HL-60/S4 treated with retinoic acid at 250 ng/mL for 4 days and 3 days (cell line): Measurements from ENCODE around the gene ESX1.
"Not testable (repeated sequence)": the region's sequence is repeated elsewhere in the genome, so short reads cannot be mapped to it uniquely, and the experiment has no call there.

Source experiments
- in situ Hi-C: fragments of 300-500 bp; cut with MboI; formaldehyde crosslinking; loops from 2 replicates; pipeline ENCODE4 v1.7.0; 2022; ENCODE audit warnings: low sequenced_read_pairs

The ESX1 gene

DNA sequence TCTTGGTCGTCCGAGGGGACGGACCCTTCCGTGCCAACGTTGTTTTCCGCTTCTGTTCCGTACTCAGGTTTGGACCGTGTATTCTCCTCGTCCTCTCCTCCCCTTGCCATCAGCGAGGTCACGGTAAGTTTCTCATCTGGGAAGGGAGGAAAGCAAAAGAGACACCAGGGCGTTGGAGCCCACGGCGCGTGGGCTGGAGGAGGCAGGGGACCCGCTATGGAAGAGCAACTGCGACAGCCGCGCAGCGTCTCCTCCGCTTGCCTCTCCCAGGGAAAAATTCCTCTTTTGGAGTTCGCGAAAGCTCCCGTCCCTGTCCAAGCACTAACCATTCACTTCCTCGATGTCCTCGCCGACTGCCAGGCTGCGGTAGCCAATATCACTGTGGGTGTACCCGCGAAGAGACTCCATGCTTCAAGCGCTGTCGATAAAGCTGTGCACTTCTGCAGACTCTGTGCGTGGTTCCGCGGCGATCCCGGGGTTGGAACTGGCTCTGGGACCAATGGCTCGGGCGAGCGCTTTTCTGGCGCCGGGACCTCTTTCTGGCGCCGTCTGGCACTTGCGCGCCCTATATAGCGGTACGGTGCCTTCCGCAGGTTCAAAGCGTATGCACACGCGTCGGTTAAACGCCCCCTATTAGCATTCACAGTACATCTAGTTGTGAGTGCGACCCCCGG lies at the start of gene ESX1:
Gene ESX1 (minus strand): TSS at position 492 of the 674 bp plus-strand sequence. CDS start 84 bp downstream, at position 408.
- in situ Hi-C loops = no loop called here

DNA sequence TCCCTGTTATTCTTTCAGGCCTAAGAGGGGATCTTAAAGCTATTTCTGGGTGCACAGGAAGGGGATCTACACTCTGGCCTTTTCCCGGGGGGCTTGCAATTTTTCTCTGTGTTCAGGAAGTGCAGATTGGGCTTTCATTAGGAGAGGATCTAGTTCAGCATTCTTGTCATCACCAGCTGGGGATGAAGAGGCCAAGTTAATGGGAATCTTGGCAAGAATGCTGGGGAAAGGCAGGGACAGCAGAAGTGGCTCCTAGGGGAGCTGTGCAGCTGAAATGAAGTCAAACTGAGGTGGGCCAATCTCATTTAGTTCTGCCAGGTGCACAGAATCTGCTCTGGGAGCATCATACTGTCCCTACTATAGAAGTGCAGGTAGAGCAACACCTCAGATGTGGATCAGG lies 40.9 kb upstream of the ESX1 start:
- in situ Hi-C loops = no loop called here

DNA sequence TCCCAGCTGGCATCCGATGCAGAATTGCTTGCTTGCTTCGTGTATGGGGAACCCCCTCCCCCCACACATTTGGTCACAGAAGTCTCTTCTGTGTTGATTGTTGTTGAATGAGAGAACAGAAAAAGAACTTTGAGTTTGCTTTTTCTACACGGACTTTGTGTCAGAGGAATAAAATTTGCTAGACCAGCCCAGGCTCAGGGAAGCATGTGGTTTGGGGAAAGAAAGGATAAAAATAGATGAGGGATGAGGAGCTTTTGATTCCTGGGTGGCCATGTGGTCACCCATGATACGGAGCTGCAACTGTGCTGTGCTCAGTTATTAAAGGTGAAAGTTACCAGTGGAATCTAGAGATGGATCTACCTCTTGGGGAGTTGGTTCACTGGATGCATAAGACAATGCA lies 34.2 kb upstream of the ESX1 start:
- in situ Hi-C loops = no loop called here

DNA sequence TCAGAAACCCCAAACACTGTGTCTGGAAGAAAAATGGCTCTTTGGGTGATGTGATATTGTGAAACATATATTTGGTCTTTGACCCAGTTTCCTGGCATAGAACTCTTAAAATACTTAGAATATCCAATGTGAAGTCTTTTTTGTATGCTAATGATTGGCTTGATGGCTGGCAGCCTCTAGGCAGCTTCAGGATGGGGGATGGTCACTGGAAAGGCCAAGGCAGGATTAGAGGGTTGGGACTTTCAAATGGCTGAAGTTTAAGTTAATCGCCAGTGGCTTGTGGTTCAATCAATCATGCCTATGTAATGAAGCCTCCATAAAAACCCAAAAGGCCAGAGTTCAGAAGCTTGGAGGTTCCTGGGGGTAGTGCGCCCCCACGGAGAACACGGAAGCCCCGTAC lies 33.5 kb upstream of the ESX1 start:
- in situ Hi-C loops = no loop called here

DNA sequence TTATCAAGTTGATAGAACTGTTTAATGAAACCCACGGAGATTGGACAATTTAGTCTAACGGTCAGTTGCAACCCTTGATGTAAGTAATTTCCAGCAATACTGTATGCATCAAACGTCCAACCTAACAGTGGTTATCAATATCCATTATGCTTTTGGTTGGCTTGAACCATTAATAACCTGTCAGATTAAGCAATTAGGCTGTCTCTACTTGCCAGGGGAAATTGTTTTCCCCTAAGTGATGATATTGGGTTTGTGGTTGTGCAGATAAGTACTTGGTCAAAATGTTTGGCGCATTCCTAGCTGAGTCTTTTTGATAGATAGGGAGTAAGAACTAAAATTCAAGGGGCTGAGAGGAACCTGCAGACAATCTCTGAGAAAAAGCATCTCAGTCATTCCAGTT lies 30.5 kb upstream of the ESX1 start:
- in situ Hi-C loops = no loop called here

DNA sequence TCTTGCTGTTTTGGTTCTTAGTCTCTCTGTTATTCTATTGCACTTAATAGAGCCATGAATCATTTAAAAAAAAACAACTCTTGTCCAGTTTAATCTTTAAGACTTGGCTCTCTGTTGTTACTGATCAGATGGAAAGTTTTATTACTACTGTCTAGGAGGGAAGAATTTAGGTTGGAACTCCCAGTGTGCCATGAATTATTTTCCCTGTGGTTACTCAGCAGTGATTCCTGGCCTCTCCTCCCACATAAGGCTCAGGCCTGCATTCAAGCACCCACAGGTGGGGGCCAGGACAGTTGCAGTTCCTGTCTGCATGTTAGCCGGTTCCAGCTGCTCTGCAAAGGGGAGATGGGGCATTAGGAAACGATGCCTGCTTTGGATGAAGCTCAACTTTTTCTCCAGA lies 29.8 kb upstream of the ESX1 start:
- in situ Hi-C loops = no loop called here

DNA sequence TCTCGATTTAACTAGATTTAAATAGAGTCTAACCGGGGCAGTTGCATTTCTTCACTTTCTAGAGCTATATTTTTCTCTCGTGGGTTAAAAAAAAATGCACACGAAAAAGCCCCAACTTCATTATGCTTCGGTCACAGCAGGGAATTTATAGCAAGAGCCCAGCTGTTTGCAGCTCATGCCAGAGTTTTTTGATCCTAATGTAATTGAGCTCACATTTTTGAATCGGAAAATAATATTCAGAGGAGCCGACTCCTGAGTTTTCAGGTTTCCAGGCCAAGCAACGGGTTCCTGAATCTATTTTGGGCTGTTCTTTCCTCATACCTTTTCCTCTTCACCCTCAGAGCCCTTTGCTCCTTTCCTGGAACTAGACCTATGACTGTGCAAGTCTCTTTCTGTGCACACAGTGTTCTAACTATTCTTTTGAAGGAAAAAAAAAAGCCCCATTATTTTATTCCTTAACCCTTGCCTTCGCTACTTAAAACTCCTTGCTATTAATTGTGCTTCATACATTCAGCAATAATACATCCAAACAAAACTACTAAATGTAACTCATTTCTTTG lies 27.5 kb upstream of the ESX1 start:
- in situ Hi-C loops = no loop called here

- in situ Hi-C loops = no loop called here
These were observed 26.8 kb upstream of the ESX1 start for GRCh38 chrX:104281564-104281963.

DNA sequence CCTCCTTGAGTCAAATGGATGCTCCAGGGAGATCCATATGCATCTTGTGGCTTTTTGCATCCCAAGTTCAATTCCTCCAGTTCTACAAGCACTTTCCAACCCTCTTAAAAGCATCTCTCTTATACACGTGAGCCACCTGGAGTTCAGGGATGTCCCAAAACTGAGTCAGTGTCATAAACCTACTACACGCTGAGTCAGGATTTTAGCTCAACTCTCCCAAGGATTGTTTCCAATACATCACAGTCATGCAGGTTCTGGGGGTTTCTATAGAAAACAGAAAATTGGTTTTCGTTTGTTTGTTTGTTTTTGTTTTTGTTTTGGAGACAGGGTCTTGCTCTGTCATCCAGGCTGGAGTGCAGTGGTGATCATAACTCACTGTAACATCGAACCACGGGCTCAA lies 25.9 kb upstream of the ESX1 start:
- in situ Hi-C loops = no loop called here

DNA sequence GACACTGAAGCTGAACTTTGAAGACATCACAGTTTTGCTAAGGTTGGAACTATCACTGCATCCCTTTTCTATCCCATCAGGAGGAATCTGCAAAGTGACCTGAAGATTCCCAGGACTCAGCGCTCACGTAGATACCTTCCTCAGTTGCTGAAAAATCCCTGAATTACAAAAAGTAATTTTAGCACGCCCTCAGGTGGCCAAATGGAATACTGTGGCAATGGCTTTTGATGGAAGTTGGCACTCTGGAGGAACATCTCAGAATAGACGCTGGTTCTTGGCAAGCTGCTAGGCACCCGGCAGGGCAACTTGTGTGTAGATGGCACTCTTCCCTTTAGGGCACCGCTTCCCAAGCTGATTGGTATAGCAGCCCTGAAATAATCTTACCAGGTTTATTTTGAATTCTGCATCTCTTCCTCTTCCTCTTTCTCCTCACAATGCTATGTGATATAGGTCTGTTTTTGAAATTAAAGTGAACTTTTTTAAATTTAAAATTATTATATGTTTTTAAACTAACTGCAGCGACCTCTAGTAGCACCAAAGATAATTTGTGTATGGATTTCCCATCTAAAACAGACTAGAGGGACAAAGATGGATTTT lies 16.3 kb upstream of the ESX1 start:
- in situ Hi-C loops = no loop called here

DNA sequence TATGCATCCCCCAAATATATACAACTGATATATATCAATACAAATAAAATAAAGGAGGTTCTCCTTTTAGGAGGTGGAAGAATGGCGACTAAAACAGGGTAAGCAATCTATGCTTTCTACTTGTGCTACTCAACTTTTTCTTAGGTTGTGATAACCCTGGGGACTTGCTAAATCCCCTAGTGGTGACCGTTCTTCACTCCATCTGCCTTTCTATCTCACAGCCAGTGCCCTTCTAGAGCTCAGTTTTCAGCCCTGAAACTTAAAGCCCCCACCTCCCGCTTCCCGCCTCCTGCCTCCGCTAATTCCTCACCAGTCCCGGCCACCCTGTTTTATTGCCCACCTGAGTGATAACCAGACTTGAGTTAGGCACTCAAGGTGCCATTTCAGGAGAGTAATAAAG lies 15.5 kb upstream of the ESX1 start:
- in situ Hi-C loops = no loop called here

DNA sequence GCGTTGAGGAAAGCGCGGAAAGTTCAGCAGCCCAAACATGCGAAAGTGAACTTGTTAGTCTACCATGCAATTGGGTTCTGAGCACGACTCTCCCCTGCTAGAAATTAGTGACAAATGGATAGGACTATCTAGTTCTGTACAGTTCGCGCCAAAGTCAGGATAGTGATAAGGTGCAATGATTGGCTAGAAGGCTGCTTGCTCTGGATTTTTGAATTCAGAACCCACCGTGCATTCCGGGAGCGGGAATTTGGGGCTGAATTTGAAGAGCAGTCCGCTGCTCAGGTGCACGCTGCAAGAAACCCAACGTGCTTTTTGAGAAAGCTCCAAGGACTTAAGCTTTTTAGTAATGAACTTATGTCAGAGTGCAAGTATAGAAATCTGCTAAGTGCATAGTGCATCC lies 732 bp upstream of the ESX1 start:
- in situ Hi-C loops = no loop called here

- in situ Hi-C loops = no loop called here
These were observed 929 bp downstream of the ESX1 start for GRCh38 chrX:104253567-104254441.

GRCh38 chrX:104250470-104250869 lies 4.3 kb downstream of the ESX1 start:
- in situ Hi-C loops = no loop called here

GRCh38 chrX:104230060-104230459 lies 24.7 kb downstream of the ESX1 start:
- in situ Hi-C loops = not testable (repeated sequence)

- in situ Hi-C loops = no loop called here
These were observed 43.5 kb downstream of the ESX1 start for GRCh38 chrX:104211187-104211586.

DNA sequence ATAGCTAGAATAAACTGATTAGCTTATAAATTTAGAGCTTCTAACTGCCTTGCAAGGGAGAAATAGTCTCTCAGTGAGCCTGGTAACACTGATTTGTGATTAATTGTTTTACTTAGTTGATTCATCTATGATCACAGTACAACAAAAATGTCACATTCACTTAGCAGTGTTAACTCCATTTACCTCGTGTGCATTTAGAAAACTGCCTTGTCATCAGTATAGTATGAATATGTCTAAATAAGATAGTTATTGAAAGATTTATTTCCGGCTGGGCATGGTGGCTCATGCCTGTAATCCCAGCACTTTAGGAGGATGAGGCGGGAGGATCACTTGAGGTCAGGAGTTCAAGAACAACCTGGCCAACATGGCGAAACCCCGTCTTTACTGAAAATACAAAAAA lies 49.2 kb downstream of the ESX1 start:
- in situ Hi-C loops = no loop called here
